ENCODE measurements around the gene GRIP1. TPM values are rescaled to one million over a fixed set of nuclear protein-coding genes. Genes with fewer than 3 reads are reported as not detected.

The GRIP1 gene
- total and polyA plus RNA-seq, 2 donors (not counting 3 experiments of a cell fraction or from before 2014, with no cell fraction given), result 0.04 to 0.69 TPM

DNA sequence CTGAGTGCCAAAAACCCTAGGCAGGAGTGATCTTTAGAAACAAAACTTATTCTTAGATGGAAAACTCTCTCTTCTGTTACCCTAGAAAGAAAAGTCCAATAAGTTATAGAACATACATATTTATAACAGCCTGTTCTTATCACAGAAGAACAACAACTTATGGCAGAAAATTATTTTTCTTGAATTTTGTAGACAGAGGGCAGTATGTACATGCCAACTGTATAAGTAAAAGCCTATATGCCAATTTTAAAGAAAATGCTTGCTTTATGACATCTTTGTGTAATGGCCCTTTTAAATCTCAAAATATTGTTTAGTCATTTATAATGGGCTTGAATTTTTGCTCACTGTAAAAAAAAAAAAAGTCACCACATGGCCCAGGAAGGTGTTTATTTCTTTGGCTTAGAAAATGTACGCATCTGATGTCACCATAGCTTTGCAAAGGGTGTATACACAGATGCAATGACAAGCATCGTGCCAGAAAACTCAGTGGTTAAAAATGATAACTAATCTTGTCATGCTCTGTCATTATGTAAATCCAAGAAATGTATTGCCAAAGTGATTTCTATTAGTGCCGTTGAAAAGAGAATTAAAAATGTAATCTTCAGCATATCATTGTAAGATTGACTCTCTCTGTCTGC is 38.3 kb upstream of the GRIP1 start:
- POLR2A ChIA-PET, result no interaction called here
- no peaks in the 10 kb centered on the region for H3K79me2 ChIP-seq (ENCODE audit: control insufficient read depth, insufficient read depth, low read length)
- intact Hi-C loops (cut with micrococcal nuclease) (loop anchor here (2.0 kb wide), 1 partner anchor 144 kb away; no protein-coding TSS in a partner anchor), dilution Hi-C loops (cut with MboI; ENCODE audit: extremely low pct_ligation_motif_present, low sequenced_read_pairs) (no loop called here)
- peaks cover 2 to 19% of the 10 kb centered on the region in 2 experiments for H3K27me3 ChIP-seq (ENCODE audit: control insufficient read depth in 2 of 2, insufficient read depth in 2 of 2, low read length in 2 of 2)
- H2AFZ ChIP-seq (ENCODE audit: low read depth, low read length), result no peak overlapping the region
- no peaks in the 10 kb centered on the region for H3K4me1 ChIP-seq (ENCODE audit: control insufficient read depth, extremely low read depth, insufficient read depth, low read length)
- no peaks in the 10 kb centered on the region for H4K20me1 ChIP-seq (replicated peaks; ENCODE audit: control insufficient read depth, extremely low read depth, insufficient read depth, low read length)
- BruUV-seq (replicated peaks), result no TSS peak
- TF ChIP-seq, protein P1, sequence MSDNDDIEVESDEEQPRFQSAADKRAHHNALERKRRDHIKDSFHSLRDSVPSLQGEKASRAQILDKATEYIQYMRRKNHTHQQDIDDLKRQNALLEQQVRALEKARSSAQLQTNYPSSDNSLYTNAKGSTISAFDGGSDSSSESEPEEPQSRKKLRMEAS (IDR thresholded peaks at IDR 0.05; ENCODE audit: insufficient read depth, insufficient read length), result no peak
- TF ChIP-seq JUN (IDR thresholded peaks at IDR 0.05; ENCODE audit: borderline replicate concordance, insufficient read depth, insufficient read length, low read depth), result no peak
- TF ChIP-seq, protein P2, sequence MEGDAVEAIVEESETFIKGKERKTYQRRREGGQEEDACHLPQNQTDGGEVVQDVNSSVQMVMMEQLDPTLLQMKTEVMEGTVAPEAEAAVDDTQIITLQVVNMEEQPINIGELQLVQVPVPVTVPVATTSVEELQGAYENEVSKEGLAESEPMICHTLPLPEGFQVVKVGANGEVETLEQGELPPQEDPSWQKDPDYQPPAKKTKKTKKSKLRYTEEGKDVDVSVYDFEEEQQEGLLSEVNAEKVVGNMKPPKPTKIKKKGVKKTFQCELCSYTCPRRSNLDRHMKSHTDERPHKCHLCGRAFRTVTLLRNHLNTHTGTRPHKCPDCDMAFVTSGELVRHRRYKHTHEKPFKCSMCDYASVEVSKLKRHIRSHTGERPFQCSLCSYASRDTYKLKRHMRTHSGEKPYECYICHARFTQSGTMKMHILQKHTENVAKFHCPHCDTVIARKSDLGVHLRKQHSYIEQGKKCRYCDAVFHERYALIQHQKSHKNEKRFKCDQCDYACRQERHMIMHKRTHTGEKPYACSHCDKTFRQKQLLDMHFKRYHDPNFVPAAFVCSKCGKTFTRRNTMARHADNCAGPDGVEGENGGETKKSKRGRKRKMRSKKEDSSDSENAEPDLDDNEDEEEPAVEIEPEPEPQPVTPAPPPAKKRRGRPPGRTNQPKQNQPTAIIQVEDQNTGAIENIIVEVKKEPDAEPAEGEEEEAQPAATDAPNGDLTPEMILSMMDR (IDR thresholded peaks at IDR 0.05; ENCODE audit: extremely low read depth in 1 of 2, insufficient read depth in 1 of 2, low read depth in 1 of 2, low read length in 2 of 2), result no peak
- no peak for TF ChIP-seq POLR2A (IDR thresholded peaks at IDR 0.05; ENCODE audit: low read depth, low read length)
- TF ChIP-seq EZH2 (IDR thresholded peaks at IDR 0.05; ENCODE audit: borderline replicate concordance, low read depth, low read length, severe bottlenecking), result no peak
- TF ChIP-seq MYC (IDR thresholded peaks at IDR 0.05; ENCODE audit: low read depth, low read length), result no peak
- no peak for TF ChIP-seq GATA2 (IDR thresholded peaks at IDR 0.05; ENCODE audit: insufficient read depth, insufficient read length, low read depth, low read length)
- TF ChIP-seq FOS (IDR thresholded peaks at IDR 0.05; ENCODE audit: borderline replicate concordance, insufficient read depth, low read length), result no peak
- no peak overlapping the region for H3K4me3 ChIP-seq (replicated peaks in 1 of 3; ENCODE audit: insufficient read depth in 1 of 3, low read depth in 1 of 3, low read length in 3 of 3)
- no peaks in the 10 kb centered on the region for H3K9me1 ChIP-seq (replicated peaks; ENCODE audit: control insufficient read depth, extremely low read depth, insufficient read depth, low read length)
- FAIRE-seq, result no peak
- H3K9ac ChIP-seq (replicated peaks; ENCODE audit: extremely low read depth, insufficient read depth, low read length), result no peak overlapping the region
- no peaks in the 10 kb centered on the region for H3K36me3 ChIP-seq (ENCODE audit: control insufficient read depth in 2 of 2, extremely low read depth in 1 of 2, insufficient read depth in 2 of 2, low read length in 2 of 2)
- DNase-seq (ENCODE audit: low read depth, low spot score), result no peak
- no peak overlapping the region for H3K27ac ChIP-seq (ENCODE audit: insufficient read depth, low read depth, low read length)
- no peak overlapping the region for H3K4me2 ChIP-seq (ENCODE audit: insufficient read depth, low read length)
- no peaks in the 10 kb centered on the region for H3K9me3 ChIP-seq (replicated peaks; ENCODE audit: control insufficient read depth, insufficient read depth, low read length)
- CTCF ChIA-PET, result interaction anchor here (0.8 kb wide), 1 partner anchor 9 kb away, joined by 3 read pairs; no protein-coding TSS in a partner anchor

All from endothelial cell of umbilical vein (primary cell).